Heart left ventricle (tissue), 16 donors: ENCODE data around the gene PAN3. TPM values are rescaled to one million over a fixed set of nuclear protein-coding genes. Genes with fewer than 3 reads are reported as not detected.
"Not testable (repeated sequence)": the region's sequence is repeated elsewhere in the genome, so short reads cannot be mapped to it uniquely, and the experiment has no call there.

Experiments used
- ATAC-seq, 4 donors: fragments of 200-7000 bp; cut with Tn5 transposase; one replicate each; pipeline ENCODE4 v1.9.1; 2020 to 2022; ENCODE audit warnings: moderate library complexity in 4 of 4, mild to moderate bottlenecking in 3 of 4, moderate number of reproducible peaks in 1 of 4
- DNase-seq, 5 donors: peaks; one replicate each; pipeline ENCODE4 v3.0.0-alpha.2; 2020
- H3K27ac ChIP-seq, 12 donors: fragments of 200-600 bp; sonication (generic) in 4 of 12; one replicate each; pipeline versions ENCODE4 v1.5.0 to v1.8.0; 2016 to 2022; ENCODE audit warnings: mild to moderate bottlenecking in 2 of 12
- H3K27me3 ChIP-seq, 9 donors: fragments of 200-600 bp; sonication (generic) in 2 of 9; one replicate each; pipeline versions ENCODE4 v1.5.1 to v1.8.0; 2016 to 2022; ENCODE audit warnings: mild to moderate bottlenecking in 3 of 9
- H3K36me3 ChIP-seq, 9 donors: fragments of 200-600 bp; sonication (generic) in 2 of 9; one replicate each; pipeline versions ENCODE4 v1.5.0 to v1.8.0; 2018 to 2022; ENCODE audit warnings: mild to moderate bottlenecking in 2 of 9
- H3K4me1 ChIP-seq, 12 donors: fragments of 200-600 bp; sonication (generic) in 4 of 12; one replicate each; pipeline versions ENCODE4 v1.5.0 to v1.8.0; 2016 to 2022; ENCODE audit warnings: mild to moderate bottlenecking in 3 of 12
- H3K4me3 ChIP-seq, 12 donors: fragments of 200-600 bp; sonication (generic) in 4 of 12; one replicate each; pipeline versions ENCODE4 v1.5.0 to v1.8.0; 2017 to 2022; ENCODE audit warnings: mild to moderate bottlenecking in 9 of 12, moderate library complexity in 4 of 12
- H3K9me3 ChIP-seq, 12 donors: fragments of 200-600 bp; sonication (generic) in 4 of 12; one replicate each; pipeline versions ENCODE4 v1.5.0 to v1.8.0; 2016 to 2022; ENCODE audit warnings: mild to moderate bottlenecking in 1 of 12
- POLR2A ChIP-seq, 2 donors: fragments of 450-650 bp; IDR thresholded peaks; one replicate each; pipeline ENCODE4 v1.6.1; 2017; ENCODE audit warnings: antibody characterized with exemption in 2 of 2, mild to moderate bottlenecking in 2 of 2, moderate library complexity in 2 of 2
- WGBS, 4 donors: extraction: QIAGEN DNeasy Blood & Tissue Kit in 2 of 4; methylation state at CpG; one replicate each; pipeline versions ENCODE4 v1.1.5 to v1.1.7; 2013 to 2018; 5-methylcytosine and 5-hydroxymethylcytosine counted together
- intact Hi-C, 10 donors: fragments of 100-400 bp; cut with DNase I; formaldehyde crosslinking; loops; one replicate each; pipeline versions ENCODE4 v1.11.1 to v1.14.2; 2022
- polyA plus RNA-seq, 2 donors: library from polyadenylated mRNA; stranded (reverse); fragments of 200-250 nt; gene quantifications; one replicate each; pipeline ENCODE4 v1.2.3, GENCODE V29; 2013
- total RNA-seq, 9 donors: library from RNA; depleted of rRNA in 2 of 9; stranded (reverse); fragments of >200 nt in 2 of 9; fragmentation: NEBNext Ultra II Directional in 3 of 9; extraction: Animal tissue kit (Norgen Biotek cat#: 25700) in 3 of 9; gene quantifications; one replicate each; pipeline versions ENCODE4 v1.1.0 to v1.2.4, GENCODE V29; 2016 to 2023
- TF ChIP-seq, protein P1 (sequence below), 12 donors: fragments of 200-600 bp; sonication (generic) in 4 of 12; IDR thresholded peaks; one replicate each; pipeline versions ENCODE4 v1.5.0 to v1.8.0; 2018 to 2022; ENCODE audit warnings: antibody characterized with exemption in 12 of 12, mild to moderate bottlenecking in 5 of 12
- donor health status: ischemic (EF 13 %, LVEDD 7.1; RV severe dilation, severe dysfunction).
- donor health status: healthy with polysubstance abuse.
- donor health status: DM: no; HTN: yes; CAD: no.
- donor health status: DM: no; HTN: no; CAD: no.
- donor health status: ischemic (EF 25% LVEDD 6.9; RV normal size, moderate dysfunction).
- donor health status: ischemic (EF 25% LVEDD 5.7; RV mildly dilated, moderate dysfunction).
- donor health status: healthy.
- donor health status: DM: yes; HTN: yes; CAD: no.
- donor health status: ischemic (EF 35%, LVEDD 5.7; RV mildly dilated, moderate dysfunction).
- donor health status: nonischemic (EF 11% LVEDD 7.7; RV severe dilation, severe dysfunction).
- donor health status: DM: yes; HTN: yes; CAD: no.
- donor health status: PGD.
- donor health status: ischemic (EF 29% LVEDD 5.4; RV normal size, mild dysfunction).
- donor health status: nonischemic (EF 23%, LVEDD 6.1; RV moderate dilation, normal function).

The PAN3 gene
- total and polyA plus RNA-seq, 11 donors, result 4.1 to 18.8 (median 9.2) TPM

- intact Hi-C loops, result loop anchor here in 1 of 10 donors (10.0 kb wide), 1 partner anchor 114 kb away; no protein-coding TSS in a partner anchor
- Histone ChIP-seq H3K27ac (peak overlapping the region in 1 of 12 donors; percentile 75), H3K36me3 (no peaks in the 10 kb centered on the region), H3K4me3 (peak overlapping the region in 8 of 12 donors; percentile 86 to 100 (median 95)), H3K9me3 (no peaks in the 10 kb centered on the region), H3K27me3 (no peaks in the 10 kb centered on the region), H3K4me1 (peaks cover 0 to 51% (median 27%) of the 10 kb centered on the region in 12 donors)
- WGBS, 4 donors, result 65 to 76% (median 69%) methylated on average over 10 of the region's 10 CpGs
- DNase-seq (no peak), ATAC-seq (no peak)
- TF ChIP-seq POLR2A (IDR thresholded peaks at IDR 0.05), result no peak
- TF ChIP-seq, protein P1, sequence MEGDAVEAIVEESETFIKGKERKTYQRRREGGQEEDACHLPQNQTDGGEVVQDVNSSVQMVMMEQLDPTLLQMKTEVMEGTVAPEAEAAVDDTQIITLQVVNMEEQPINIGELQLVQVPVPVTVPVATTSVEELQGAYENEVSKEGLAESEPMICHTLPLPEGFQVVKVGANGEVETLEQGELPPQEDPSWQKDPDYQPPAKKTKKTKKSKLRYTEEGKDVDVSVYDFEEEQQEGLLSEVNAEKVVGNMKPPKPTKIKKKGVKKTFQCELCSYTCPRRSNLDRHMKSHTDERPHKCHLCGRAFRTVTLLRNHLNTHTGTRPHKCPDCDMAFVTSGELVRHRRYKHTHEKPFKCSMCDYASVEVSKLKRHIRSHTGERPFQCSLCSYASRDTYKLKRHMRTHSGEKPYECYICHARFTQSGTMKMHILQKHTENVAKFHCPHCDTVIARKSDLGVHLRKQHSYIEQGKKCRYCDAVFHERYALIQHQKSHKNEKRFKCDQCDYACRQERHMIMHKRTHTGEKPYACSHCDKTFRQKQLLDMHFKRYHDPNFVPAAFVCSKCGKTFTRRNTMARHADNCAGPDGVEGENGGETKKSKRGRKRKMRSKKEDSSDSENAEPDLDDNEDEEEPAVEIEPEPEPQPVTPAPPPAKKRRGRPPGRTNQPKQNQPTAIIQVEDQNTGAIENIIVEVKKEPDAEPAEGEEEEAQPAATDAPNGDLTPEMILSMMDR (IDR thresholded peaks at IDR 0.05), result no peak
Observed at GRCh38 chr13:28140433-28141125, 2.2 kb downstream of the PAN3 start.

GRCh38 chr13:28141542-28141941 lies 3.2 kb downstream of the PAN3 start:
- DNase-seq, ATAC-seq, H3K27me3 ChIP-seq, H3K4me3 ChIP-seq, H3K36me3 ChIP-seq, H3K9me3 ChIP-seq, H3K27ac ChIP-seq: not testable (repeated sequence)
- intact Hi-C loops, result loop anchor here in 1 of 10 donors (10.0 kb wide), 1 partner anchor 113 kb away; no protein-coding TSS in a partner anchor
- peaks cover 0 to 55% (median 27%) of the 10 kb centered on the region in 12 donors for H3K4me1 ChIP-seq
- WGBS, 4 donors, result 82 to 90% (median 84%) methylated on average over 10 of the region's 10 CpGs

GRCh38 chr13:28145049-28145448 lies 6.7 kb downstream of the PAN3 start:
- H3K4me1 ChIP-seq, result peaks cover 0 to 56% (median 17%) of the 10 kb centered on the region in 12 donors
- H3K9me3 ChIP-seq, result no peaks in the 10 kb centered on the region
- TF ChIP-seq POLR2A (IDR thresholded peaks at IDR 0.05), result no peak
- TF ChIP-seq, protein P1 (IDR thresholded peaks at IDR 0.05), result no peak
- no peak overlapping the region for H3K27ac ChIP-seq
- WGBS, 4 donors, result 94 to 96% (median 96%) methylated on average over 6 of the region's 6 CpGs
- no peaks in the 10 kb centered on the region for H3K27me3 ChIP-seq
- H3K36me3 ChIP-seq, result peaks cover 0 to 6% (median 0%) of the 10 kb centered on the region in 9 donors
- intact Hi-C loops, result loop anchor here in 1 of 10 donors (10.0 kb wide), 1 partner anchor 110 kb away; no protein-coding TSS in a partner anchor
- DNase-seq (no peak), ATAC-seq (no peak)
- H3K4me3 ChIP-seq, result no peak overlapping the region

DNA sequence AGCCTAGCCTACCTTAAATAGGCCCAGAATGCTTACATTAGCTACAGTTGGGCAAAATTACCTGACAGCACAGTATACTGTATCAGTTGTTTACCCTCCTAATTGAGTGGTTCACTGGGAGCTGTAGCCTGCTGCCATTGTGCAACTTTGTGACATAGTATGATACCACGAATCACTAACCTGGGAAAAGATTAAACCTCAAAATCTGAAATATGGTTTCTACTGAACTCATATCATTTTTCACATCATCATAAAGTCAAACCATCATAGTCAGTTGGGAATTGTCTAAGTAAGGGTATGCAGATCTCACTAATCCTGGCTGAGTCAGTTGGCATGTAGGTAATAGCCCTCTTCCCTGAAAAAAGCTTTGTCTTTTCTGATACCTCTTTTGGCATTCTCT lies 9.2 kb downstream of the PAN3 start:
- no peak for DNase-seq
- Histone ChIP-seq H3K27ac (no peak overlapping the region), H3K4me1 (peaks cover 0 to 31% (median 8%) of the 10 kb centered on the region in 12 donors), H3K4me3 (no peak overlapping the region), H3K36me3 (peaks cover 0 to 6% (median 0%) of the 10 kb centered on the region in 9 donors), H3K27me3 (no peaks in the 10 kb centered on the region), H3K9me3 (no peaks in the 10 kb centered on the region)
- no peak for TF ChIP-seq POLR2A (IDR thresholded peaks at IDR 0.05)
- TF ChIP-seq, protein P1 (IDR thresholded peaks at IDR 0.05), result no peak
- ATAC-seq, result no peak
- intact Hi-C loops, result loop anchor here in 1 of 10 donors (10.0 kb wide), 1 partner anchor 107 kb away; no protein-coding TSS in a partner anchor
- WGBS, 4 donors, result 82 to 92% (median 87%) methylated on average over 1 of the region's 1 CpG
